OCI-M1 (cell line): ENCODE results near the gene SMCO3.
"Not testable (repeated sequence)": the region's sequence is repeated elsewhere in the genome, so short reads cannot be mapped to it uniquely, and the experiment has no call there.

ENCODE experiments used
- DNase-seq: peaks from one replicate; lab custom pipeline; 2025; lab: John Stamatoyannopoulos, UW

SMCO3 gene

GRCh38 chr12:14774074-14774905 lies 39.7 kb downstream of the SMCO3 start:
- DNase-seq = peak; percentile 97

DNA sequence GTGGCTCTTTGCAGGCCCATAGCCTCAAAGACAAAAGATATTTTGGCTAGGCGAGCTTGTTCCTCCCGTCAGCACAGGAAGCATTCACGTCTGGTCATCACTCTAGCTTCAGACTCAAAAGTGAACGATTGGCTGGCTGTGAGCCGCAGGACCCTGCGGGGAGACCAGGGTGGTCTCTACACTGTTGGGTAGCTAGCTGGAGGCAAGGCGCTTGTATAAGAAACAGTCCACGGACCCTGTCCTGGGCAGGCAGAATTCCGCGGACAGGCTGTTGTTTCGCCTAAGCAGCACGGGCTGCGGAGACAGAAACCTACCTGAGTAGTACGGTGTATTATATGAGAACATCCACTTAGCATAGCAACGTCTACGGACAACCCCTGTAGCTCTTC lies 40.3 kb downstream of the SMCO3 start:
- DNase-seq = no peak

DNA sequence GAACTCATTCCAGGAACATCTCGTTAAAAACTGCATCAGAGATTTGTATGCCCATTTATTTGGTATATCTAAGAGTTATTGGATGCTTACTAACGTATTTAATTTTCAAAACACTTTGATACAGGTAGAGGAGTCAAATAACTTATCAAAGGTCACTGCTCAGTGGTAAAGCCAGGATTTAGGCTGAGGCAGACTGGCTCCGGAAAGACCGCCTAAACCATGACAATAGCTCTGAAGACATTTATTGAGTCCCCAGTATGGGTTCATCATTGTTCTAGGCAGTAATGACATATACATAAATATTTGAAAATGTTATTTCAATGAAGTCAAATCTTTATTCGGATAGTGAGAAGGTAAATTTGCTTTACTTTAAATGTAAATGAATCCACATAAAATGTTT lies 41.0 kb downstream of the SMCO3 start:
- DNase-seq = no peak

GRCh38 chr12:14771651-14772137 lies 42.3 kb downstream of the SMCO3 start:
- peak; percentile 47 for DNase-seq

DNA sequence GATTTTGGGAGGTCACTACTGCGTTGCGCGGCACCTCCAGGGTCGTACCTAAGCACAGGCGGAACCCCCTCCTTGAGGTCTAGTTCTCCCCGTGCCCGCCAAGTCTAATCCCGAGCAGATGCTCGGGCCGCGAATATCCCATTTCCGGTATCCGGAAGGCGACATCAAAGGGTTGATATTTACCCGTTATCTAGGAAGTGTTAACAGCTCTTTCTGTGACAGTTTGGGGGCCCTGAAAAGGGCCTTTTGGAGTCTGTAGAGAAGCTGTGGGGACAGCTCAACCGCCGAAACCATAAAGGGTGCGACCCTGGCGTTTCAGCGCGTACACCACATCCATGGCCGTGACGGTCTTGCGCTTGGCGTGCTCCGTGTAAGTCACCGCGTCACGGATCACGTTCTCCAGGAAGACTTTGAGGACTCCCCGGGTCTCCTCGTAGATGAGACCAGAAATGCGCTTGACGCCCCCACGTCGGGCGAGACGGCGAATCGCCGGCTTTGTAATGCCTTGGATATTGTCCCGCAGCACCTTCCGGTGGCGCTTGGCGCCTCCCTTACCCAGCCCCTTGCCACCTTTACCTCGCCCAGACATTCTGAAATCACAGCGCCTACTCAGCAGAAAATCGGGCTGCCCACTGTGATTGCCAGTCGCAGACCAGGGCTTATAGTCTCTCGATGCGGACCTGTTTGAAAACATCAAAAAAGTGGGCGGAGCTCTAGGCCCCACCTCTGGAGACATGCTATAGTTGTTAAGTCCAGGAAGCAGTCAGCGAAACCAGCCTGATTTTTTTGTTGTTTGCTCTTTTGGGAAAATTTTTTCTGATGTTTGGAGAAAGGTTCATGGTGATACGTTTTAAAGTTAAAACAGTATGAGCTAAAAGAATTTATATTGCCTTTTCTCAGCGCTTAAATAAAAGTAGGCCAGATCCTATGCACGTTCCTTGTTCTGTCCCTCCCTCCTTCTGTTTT lies 43.2 kb downstream of the SMCO3 start:
- peak; percentile 97 for DNase-seq

GRCh38 chr12:14769969-14770495 lies 44.0 kb downstream of the SMCO3 start:
- peak; percentile 87 for DNase-seq

DNA sequence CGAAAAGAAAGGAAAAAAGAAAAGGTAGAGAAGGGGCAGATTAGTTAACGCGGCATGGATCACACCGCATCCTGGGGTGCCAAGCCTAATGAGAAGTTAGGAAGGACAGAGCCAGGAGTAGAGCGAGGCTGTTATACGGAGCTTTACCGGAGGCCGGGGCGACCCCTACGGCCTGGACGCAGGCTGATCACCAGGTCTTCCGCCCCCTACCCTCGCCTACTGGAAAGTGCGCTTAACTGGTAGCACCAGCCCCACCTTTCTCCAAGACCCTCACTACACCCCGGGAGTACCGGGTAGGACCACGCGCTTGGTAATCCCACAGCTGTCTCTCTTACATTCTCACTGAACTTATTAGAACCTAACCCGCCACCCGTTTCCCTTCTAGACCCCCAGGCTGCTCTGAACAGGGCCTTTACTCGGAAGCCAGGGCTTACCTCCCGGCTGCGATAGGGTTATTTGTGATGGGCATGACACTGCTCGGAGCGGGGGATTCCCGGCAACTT lies 44.5 kb downstream of the SMCO3 start:
- DNase-seq = no peak

GRCh38 chr12:14768823-14769405 lies 45.1 kb downstream of the SMCO3 start:
- no peak for DNase-seq

GRCh38 chr12:14767617-14768016 lies 46.4 kb downstream of the SMCO3 start:
- no peak for DNase-seq

GRCh38 chr12:14766649-14767215 lies 47.2 kb downstream of the SMCO3 start:
- DNase-seq = no peak

- DNase-seq = not testable (repeated sequence)
Observed at GRCh38 chr12:14766020-14766419, 48.0 kb downstream of the SMCO3 start.

DNA sequence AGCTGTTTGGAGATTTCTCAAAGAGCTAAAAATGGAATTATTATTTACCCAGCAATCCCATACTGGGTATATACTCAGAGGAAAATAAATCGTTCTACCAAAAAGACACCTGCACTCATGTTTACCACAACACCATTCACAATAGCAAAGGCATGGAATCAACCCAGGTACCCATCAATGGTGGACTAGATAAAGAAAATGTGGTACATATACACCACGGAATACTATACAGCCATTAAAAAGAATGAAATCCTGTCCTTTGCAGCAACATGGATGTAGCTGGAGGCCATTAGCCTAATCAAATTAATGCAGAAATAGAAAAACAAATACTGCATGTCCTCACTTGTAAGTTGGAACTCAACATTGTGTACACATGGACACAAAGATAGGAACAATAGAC lies 48.6 kb downstream of the SMCO3 start:
- DNase-seq = no peak

DNA sequence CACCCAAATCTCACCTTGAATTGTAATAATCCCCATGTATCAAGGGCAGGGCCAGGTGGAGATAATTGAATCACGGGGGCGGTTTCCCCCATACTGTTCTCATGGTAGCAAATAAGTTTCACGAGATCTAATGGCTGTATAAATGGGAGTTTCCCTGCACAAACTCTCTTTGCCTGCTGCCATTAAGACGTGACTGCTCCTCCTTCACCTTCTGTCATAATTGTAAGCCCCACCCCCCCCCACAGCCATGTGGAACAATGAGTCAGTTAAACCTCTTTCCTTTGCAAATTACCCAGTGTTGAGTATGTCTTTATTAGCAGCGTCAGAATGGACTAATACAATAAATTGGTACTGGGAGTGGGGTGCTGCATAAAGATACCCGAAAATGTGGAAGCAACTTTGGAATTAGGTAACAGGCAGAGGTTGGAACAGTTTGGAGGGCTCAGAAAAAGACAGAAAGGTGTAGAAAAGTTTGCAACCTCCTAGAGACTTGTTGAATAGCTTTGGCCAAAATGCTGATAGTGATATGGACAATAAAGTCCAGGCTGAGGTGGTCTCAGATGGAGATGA lies 54.2 kb downstream of the SMCO3 start:
- not testable (repeated sequence) for DNase-seq

GRCh38 chr12:14756334-14757143 lies 57.4 kb downstream of the SMCO3 start:
- no peak for DNase-seq
